Liver (tissue), 9 donors: Measurements from ENCODE around the gene PAPSS1. TPM values are rescaled to one million over a fixed set of nuclear protein-coding genes. Genes with fewer than 3 reads are reported as not detected.

Experiments
- DNase-seq: peaks from one replicate; pipeline ENCODE4 v3.0.0-alpha.2; 2017; ENCODE audit warnings: low spot score
- H3K27ac ChIP-seq, 2 donors: one replicate each; pipeline ENCODE4 v1.7.0; 2013; ENCODE audit warnings: inconsistent platforms in 2 of 2, low read length in 2 of 2, control low read depth in 1 of 2, low read depth in 1 of 2, mild to moderate bottlenecking in 1 of 2
- H3K27me3 ChIP-seq, 4 donors: one replicate each; pipeline versions ENCODE4 v1.6.1 to v1.7.0; 2013; ENCODE audit warnings: low read length in 3 of 4, inconsistent platforms in 1 of 4, mild to moderate bottlenecking in 1 of 4, moderate library complexity in 1 of 4; ENCODE audit not compliant: control insufficient read depth in 4 of 4, insufficient read depth in 4 of 4
- H3K36me3 ChIP-seq, 4 donors: one replicate each; pipeline versions ENCODE4 v1.6.1 to v1.7.0; 2013; ENCODE audit warnings: low read length in 3 of 4, mild to moderate bottlenecking in 3 of 4, low read depth in 1 of 4, moderate library complexity in 1 of 4; ENCODE audit not compliant: control insufficient read depth in 4 of 4, insufficient read depth in 3 of 4
- H3K4me1 ChIP-seq, 4 donors: one replicate each; pipeline versions ENCODE4 v1.6.1 to v1.7.0; 2013; ENCODE audit warnings: low read length in 3 of 4, mild to moderate bottlenecking in 3 of 4, moderate library complexity in 1 of 4; ENCODE audit not compliant: control insufficient read depth in 4 of 4, insufficient read depth in 4 of 4
- H3K4me3 ChIP-seq, 3 donors: one replicate each; pipeline versions ENCODE4 v1.6.1 to v1.7.0; 2013; ENCODE audit warnings: low read length in 3 of 3, control low read depth in 1 of 3, low read depth in 1 of 3, mild to moderate bottlenecking in 1 of 3
- H3K9ac ChIP-seq, 2 donors: one replicate each; pipeline ENCODE4 v1.7.0; 2013; ENCODE audit warnings: low read length in 2 of 2, mild to moderate bottlenecking in 2 of 2, moderate library complexity in 2 of 2, control low read depth in 1 of 2, low read depth in 1 of 2
- H3K9me3 ChIP-seq, 4 donors: one replicate each; pipeline versions ENCODE4 v1.6.1 to v1.7.0; 2013; ENCODE audit warnings: low read length in 3 of 4; ENCODE audit not compliant: control insufficient read depth in 4 of 4
- ATF3 ChIP-seq: IDR thresholded peaks from 2 replicates; pipeline ENCODE4 v1.6.1; 2016; ENCODE audit warnings: antibody characterized with exemption
- CTCF ChIP-seq: fragments of 150-350 bp; IDR thresholded peaks from 2 replicates; pipeline ENCODE4 v1.5.1; 2017; ENCODE audit warnings: improper control_type of control experiment, low read depth, low read length; ENCODE audit not compliant: missing input control
- EGR1 ChIP-seq, 2 donors: IDR thresholded peaks; 2 replicates each; pipeline ENCODE4 v1.6.1; 2016 to 2018; ENCODE audit warnings: antibody characterized with exemption in 2 of 2, low read depth in 2 of 2
- FOXA1 ChIP-seq: IDR thresholded peaks from 2 replicates; pipeline ENCODE4 v1.6.1; 2016; ENCODE audit warnings: antibody characterized with exemption
- FOXA2 ChIP-seq: IDR thresholded peaks from 2 replicates; pipeline ENCODE4 v1.6.1; 2016; ENCODE audit warnings: antibody characterized with exemption
- GABPA ChIP-seq, 2 donors: IDR thresholded peaks in 1 of 2; conservative IDR thresholded peaks in 1 of 2; 2 replicates each; pipeline ENCODE4 v1.6.1; 2016; ENCODE audit warnings: antibody characterized with exemption in 2 of 2, mild to moderate bottlenecking in 1 of 2, moderate library complexity in 1 of 2
- HNF4A ChIP-seq, 2 donors: conservative IDR thresholded peaks; 2 replicates each; pipeline ENCODE4 v1.6.1; 2016; ENCODE audit warnings: antibody characterized with exemption in 2 of 2, mild to moderate bottlenecking in 2 of 2
- HNF4G ChIP-seq: IDR thresholded peaks from 2 replicates; pipeline ENCODE4 v1.6.1; 2016; ENCODE audit warnings: antibody characterized with exemption
- JUND ChIP-seq, 2 donors: IDR thresholded peaks; 2 replicates each; pipeline ENCODE4 v1.6.1; 2016; ENCODE audit warnings: antibody characterized with exemption in 2 of 2
- MAX ChIP-seq: IDR thresholded peaks from 2 replicates; pipeline ENCODE4 v1.6.1; 2016; ENCODE audit warnings: antibody characterized with exemption
- NR2F2 ChIP-seq: IDR thresholded peaks from 2 replicates; pipeline ENCODE4 v1.6.1; 2016; ENCODE audit warnings: antibody characterized with exemption
- RAD21 ChIP-seq, 2 donors: IDR thresholded peaks; 2 replicates each; pipeline ENCODE4 v1.6.1; 2016; ENCODE audit warnings: antibody characterized with exemption in 2 of 2, mild to moderate bottlenecking in 2 of 2
- REST ChIP-seq: IDR thresholded peaks from 2 replicates; pipeline ENCODE4 v1.6.1; 2016; ENCODE audit warnings: antibody characterized with exemption, mild to moderate bottlenecking
- RXRA ChIP-seq, 2 donors: IDR thresholded peaks; 2 replicates each; pipeline ENCODE4 v1.6.1; 2017 to 2018; ENCODE audit warnings: antibody characterized with exemption in 2 of 2, mild to moderate bottlenecking in 1 of 2
- SP1 ChIP-seq: IDR thresholded peaks from 2 replicates; pipeline ENCODE4 v1.6.1; 2018; ENCODE audit warnings: antibody characterized with exemption, mild to moderate bottlenecking
- TAF1 ChIP-seq: conservative IDR thresholded peaks from 2 replicates; pipeline ENCODE4 v1.6.1; 2016; ENCODE audit warnings: antibody characterized with exemption, mild to moderate bottlenecking
- YY1 ChIP-seq: IDR thresholded peaks from 2 replicates; pipeline ENCODE4 v1.6.1; 2016; ENCODE audit warnings: antibody characterized with exemption, mild to moderate bottlenecking
- ZBTB33 ChIP-seq: IDR thresholded peaks from 2 replicates; pipeline ENCODE4 v1.6.1; 2016; ENCODE audit warnings: antibody characterized with exemption
- WGBS: extraction: QIAGEN DNeasy Blood & Tissue Kit; methylation state at CpG from one replicate; pipeline ENCODE4 v1.1.7; 2013; 5-methylcytosine and 5-hydroxymethylcytosine counted together
- polyA plus RNA-seq, 2 donors: library from polyadenylated mRNA; stranded (reverse) in 1 of 2; unstranded in 1 of 2; fragments of 200-250 nt in 1 of 2; fragments of >200 nt in 1 of 2; fragmentation: Nextera tagmentation in 1 of 2; extraction: Ambion mirVana in 1 of 2; gene quantifications; one replicate each; pipeline versions ENCODE4 v1.2.1 to v1.2.3, GENCODE V29; 2013 to 2015
- total RNA-seq, 2 donors: library from RNA; depleted of rRNA; stranded (reverse); fragments of >200 nt; gene quantifications; one replicate each; pipeline ENCODE4 v1.2.3, GENCODE V29; 2014
- donor health status: healthy.
- donor health status: healthy.
- donor health status: healthy.
- donor health status: healthy.
- donor health status: healthy.

The PAPSS1 gene
- total and polyA plus RNA-seq, 4 donors: 5.7 to 17.8 (median 6.0) TPM

- TF ChIP-seq EGR1 (IDR thresholded peaks at IDR 0.05; ENCODE audit: low read depth in 2 of 2): no peak
- no peak for TF ChIP-seq SP1
- TF ChIP-seq HNF4A (conservative IDR thresholded peaks at IDR 0.05): no peak
- TF ChIP-seq MAX: no peak
- TF ChIP-seq CTCF: no peak
- TF ChIP-seq HNF4G: no peak
- TF ChIP-seq FOXA2: no peak
- TF ChIP-seq RXRA (IDR thresholded peaks at IDR 0.05): no peak
- no peak for TF ChIP-seq REST
- no peak for TF ChIP-seq JUND (IDR thresholded peaks at IDR 0.05)
- TF ChIP-seq ATF3: no peak
- no peak for TF ChIP-seq RAD21 (IDR thresholded peaks at IDR 0.05)
- TF ChIP-seq ZBTB33: no peak
- TF ChIP-seq FOXA1: no peak
- no peak for TF ChIP-seq GABPA (IDR thresholded peaks at IDR 0.05 in 1 of 2, conservative IDR thresholded peaks at IDR 0.05 in 1 of 2)
- no peak for TF ChIP-seq TAF1
- no peak for TF ChIP-seq YY1
- no peak for TF ChIP-seq NR2F2
- H3K9me3 ChIP-seq: peaks cover 5 to 16% (median 12%) of the 10 kb centered on the region in 4 donors
- DNase-seq: no peak
- H3K4me1 ChIP-seq: no peaks in the 10 kb centered on the region
- WGBS: 81% methylated on average over 1 of the region's 1 CpG
- no peak overlapping the region for H3K27ac ChIP-seq
- no peaks in the 10 kb centered on the region for H3K27me3 ChIP-seq
- no peak overlapping the region for H3K4me3 ChIP-seq
- no peaks in the 10 kb centered on the region for H3K36me3 ChIP-seq
- H3K9ac ChIP-seq: no peak overlapping the region
These were observed 126.8 kb downstream of the PAPSS1 start for GRCh38 chr4:107593230-107593629.
